ENCODE results near the gene METAP2.

Gene METAP2

DNA sequence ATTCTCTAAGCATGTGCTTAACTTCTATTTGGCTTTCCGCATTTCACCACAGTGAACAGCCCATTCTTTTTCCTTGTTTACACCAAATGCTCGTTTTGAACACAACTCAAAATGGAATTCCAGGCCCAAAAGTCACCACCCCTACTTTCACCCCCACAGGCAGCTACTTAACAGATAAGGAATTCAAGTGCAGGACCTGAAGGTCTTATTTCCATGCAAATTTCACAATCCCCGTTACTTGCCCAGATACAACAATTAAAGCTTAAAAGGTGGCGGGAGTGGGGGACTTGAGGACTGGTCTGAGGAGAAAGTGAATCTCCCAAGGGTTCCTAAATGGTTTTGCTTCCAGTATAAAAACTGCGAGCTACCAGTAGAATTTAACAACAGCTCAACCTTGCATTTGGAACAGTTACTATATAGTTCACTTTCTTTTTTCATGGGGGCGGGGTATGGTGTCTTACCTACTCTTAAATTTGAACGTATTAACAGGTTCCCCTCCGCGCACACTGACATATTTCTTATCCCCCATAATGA, 73.6 kb downstream of the METAP2 start:
- TF ChIP-seq EZH2 (IDR thresholded peaks at IDR 0.05; ENCODE audit: borderline replicate concordance, low read length): no peak
- TF ChIP-seq, protein P1, sequence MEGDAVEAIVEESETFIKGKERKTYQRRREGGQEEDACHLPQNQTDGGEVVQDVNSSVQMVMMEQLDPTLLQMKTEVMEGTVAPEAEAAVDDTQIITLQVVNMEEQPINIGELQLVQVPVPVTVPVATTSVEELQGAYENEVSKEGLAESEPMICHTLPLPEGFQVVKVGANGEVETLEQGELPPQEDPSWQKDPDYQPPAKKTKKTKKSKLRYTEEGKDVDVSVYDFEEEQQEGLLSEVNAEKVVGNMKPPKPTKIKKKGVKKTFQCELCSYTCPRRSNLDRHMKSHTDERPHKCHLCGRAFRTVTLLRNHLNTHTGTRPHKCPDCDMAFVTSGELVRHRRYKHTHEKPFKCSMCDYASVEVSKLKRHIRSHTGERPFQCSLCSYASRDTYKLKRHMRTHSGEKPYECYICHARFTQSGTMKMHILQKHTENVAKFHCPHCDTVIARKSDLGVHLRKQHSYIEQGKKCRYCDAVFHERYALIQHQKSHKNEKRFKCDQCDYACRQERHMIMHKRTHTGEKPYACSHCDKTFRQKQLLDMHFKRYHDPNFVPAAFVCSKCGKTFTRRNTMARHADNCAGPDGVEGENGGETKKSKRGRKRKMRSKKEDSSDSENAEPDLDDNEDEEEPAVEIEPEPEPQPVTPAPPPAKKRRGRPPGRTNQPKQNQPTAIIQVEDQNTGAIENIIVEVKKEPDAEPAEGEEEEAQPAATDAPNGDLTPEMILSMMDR (IDR thresholded peaks at IDR 0.05; ENCODE audit: low read length): no peak
- H3K9me3 ChIP-seq (ENCODE audit: low read length): peaks cover 7% of the 10 kb centered on the region; the same call in 1 of the 2 replicates
- H3K9me2 ChIP-seq (ENCODE audit: low read depth, low read length): no peaks in the 10 kb centered on the region
- peak overlapping the region; percentile 23; the same call in 1 of the 2 replicates for H3K4me2 ChIP-seq (ENCODE audit: low read length)
- H3F3A ChIP-seq (ENCODE audit: insufficient read depth, low read length): no peaks in the 10 kb centered on the region
- H3K9ac ChIP-seq (ENCODE audit: low read length): no peak overlapping the region
- no peaks in the 10 kb centered on the region for H3K4me1 ChIP-seq (ENCODE audit: insufficient read depth, low read length, severe bottlenecking)
- no peaks in the 10 kb centered on the region for H4K20me1 ChIP-seq (ENCODE audit: insufficient read depth, low read length)
- no peaks in the 10 kb centered on the region; the same call in 1 of the 2 replicates for H3K36me3 ChIP-seq (ENCODE audit: insufficient read depth, low read length)
- H3K27me3 ChIP-seq (ENCODE audit: insufficient read depth, low read length): peaks cover 14% of the 10 kb centered on the region; the same call in 1 of the 2 replicates
- H2AFZ ChIP-seq (ENCODE audit: low read length): no peak overlapping the region
- H3K4me3 ChIP-seq (ENCODE audit: low read depth, low read length, poor library complexity, severe bottlenecking): peak overlapping the region; percentile 27
- H3K79me2 ChIP-seq (ENCODE audit: insufficient read depth, low read length): no peaks in the 10 kb centered on the region
- H3K27ac ChIP-seq (ENCODE audit: low read depth, low read length, poor library complexity, severe bottlenecking): no peak overlapping the region

DNA sequence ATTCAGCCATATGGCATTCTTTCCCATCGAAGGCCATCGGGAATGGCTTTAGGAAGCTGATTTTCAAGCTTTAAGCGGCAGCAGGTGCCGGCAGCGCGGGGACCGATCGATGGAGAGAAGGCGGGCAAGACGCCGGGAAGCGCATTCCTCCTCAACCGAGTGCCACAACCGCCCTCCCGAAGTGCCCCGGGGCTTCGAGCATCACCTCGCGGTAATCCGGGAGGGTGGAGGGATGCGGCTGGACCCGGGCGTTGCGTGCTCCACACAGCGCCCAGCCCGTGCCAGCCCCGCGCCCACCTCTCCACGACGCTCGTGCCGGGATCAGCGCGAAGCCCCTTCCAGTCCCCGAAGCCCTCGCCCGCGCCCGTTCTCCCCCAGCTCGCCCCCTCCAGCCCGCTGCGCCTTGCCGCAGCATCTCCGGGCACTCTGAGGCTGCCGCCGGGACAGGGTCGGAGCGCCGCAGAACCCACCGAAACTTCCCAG, 74.1 kb downstream of the METAP2 start:
- no peaks in the 10 kb centered on the region for H3K4me1 ChIP-seq (ENCODE audit: insufficient read depth, low read length, severe bottlenecking)
- H3K9ac ChIP-seq (ENCODE audit: low read length): no peak overlapping the region
- TF ChIP-seq, protein P1 (IDR thresholded peaks at IDR 0.05; ENCODE audit: low read length): no peak
- no peak for TF ChIP-seq EZH2 (IDR thresholded peaks at IDR 0.05; ENCODE audit: borderline replicate concordance, low read length)
- peaks cover 7% of the 10 kb centered on the region; the same call in 1 of the 2 replicates for H3K9me3 ChIP-seq (ENCODE audit: low read length)
- no peaks in the 10 kb centered on the region; the same call in 1 of the 2 replicates for H3K36me3 ChIP-seq (ENCODE audit: insufficient read depth, low read length)
- no peaks in the 10 kb centered on the region for H3K79me2 ChIP-seq (ENCODE audit: insufficient read depth, low read length)
- H2AFZ ChIP-seq (ENCODE audit: low read length): no peak overlapping the region
- H3K27me3 ChIP-seq (ENCODE audit: insufficient read depth, low read length): peaks cover 14% of the 10 kb centered on the region; the same call in 1 of the 2 replicates
- H3K4me2 ChIP-seq (ENCODE audit: low read length): peak overlapping the region; percentile 29; the same call in 1 of the 2 replicates
- H4K20me1 ChIP-seq (ENCODE audit: insufficient read depth, low read length): no peaks in the 10 kb centered on the region
- no peaks in the 10 kb centered on the region for H3K9me2 ChIP-seq (ENCODE audit: low read depth, low read length)
- no peaks in the 10 kb centered on the region for H3F3A ChIP-seq (ENCODE audit: insufficient read depth, low read length)
- no peak overlapping the region for H3K27ac ChIP-seq (ENCODE audit: low read depth, low read length, poor library complexity, severe bottlenecking)
- H3K4me3 ChIP-seq (ENCODE audit: low read depth, low read length, poor library complexity, severe bottlenecking): peak overlapping the region; percentile 27

DNA sequence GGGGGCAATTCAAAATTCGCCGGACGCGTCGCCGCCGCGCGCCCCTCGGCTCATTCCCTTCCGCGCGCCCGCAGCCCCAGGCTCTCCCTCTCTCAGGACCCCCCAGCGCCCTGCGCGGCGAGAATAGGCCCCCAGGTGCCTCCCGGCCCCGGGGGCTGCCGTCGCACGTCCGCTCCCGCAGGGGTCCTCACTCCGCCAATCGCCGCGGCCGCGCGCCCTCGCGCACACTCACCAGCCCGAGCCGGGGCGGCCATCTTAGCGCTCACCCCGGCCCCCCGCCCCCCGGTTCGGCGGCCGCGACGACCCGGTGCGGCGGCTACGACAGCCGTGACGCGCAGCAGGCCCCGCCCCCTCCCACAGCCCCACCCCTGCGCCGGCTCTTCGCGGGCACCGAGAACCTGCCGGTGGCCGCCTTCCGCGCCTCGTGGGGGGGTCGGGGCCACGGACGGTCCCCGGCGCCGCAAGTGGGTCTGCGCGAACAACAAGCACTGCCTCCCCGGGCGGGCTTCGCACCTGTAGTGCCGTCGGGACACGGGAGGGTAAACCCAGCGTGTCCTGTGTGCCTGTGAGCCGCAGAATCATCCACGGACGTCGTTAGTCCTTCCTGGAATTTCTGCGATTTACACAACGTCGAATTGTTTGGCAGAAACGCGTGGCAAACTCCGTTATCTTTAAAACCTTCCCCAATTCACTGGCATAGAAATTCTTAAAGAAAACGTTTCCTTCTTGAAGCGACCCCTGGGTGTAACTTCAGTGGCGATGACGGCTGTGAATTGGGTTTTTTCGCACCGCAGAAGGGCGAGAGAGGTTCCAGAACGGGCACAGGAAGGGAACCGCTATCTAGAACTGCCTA, 74.8 kb downstream of the METAP2 start:
- Histone ChIP-seq H2AFZ (ENCODE audit: low read length) (no peak overlapping the region), H3F3A (ENCODE audit: insufficient read depth, low read length) (no peaks in the 10 kb centered on the region), H3K79me2 (ENCODE audit: insufficient read depth, low read length) (no peaks in the 10 kb centered on the region), H3K9me3 (ENCODE audit: low read length) (peaks cover 7% of the 10 kb centered on the region; the same call in 1 of the 2 replicates), H3K4me2 (ENCODE audit: low read length) (peak overlapping the region; percentile 29; the same call in 1 of the 2 replicates), H3K4me1 (ENCODE audit: insufficient read depth, low read length, severe bottlenecking) (no peaks in the 10 kb centered on the region), H3K27ac (ENCODE audit: low read depth, low read length, poor library complexity, severe bottlenecking) (no peak overlapping the region), H3K9me2 (ENCODE audit: low read depth, low read length) (no peaks in the 10 kb centered on the region), H4K20me1 (ENCODE audit: insufficient read depth, low read length) (no peaks in the 10 kb centered on the region), H3K36me3 (ENCODE audit: insufficient read depth, low read length) (no peaks in the 10 kb centered on the region; the same call in 1 of the 2 replicates), H3K9ac (ENCODE audit: low read length) (no peak overlapping the region), H3K4me3 (ENCODE audit: low read depth, low read length, poor library complexity, severe bottlenecking) (peak overlapping the region; percentile 27), H3K27me3 (ENCODE audit: insufficient read depth, low read length) (peaks cover 14% of the 10 kb centered on the region; the same call in 1 of the 2 replicates)
- TF ChIP-seq, protein P1 (IDR thresholded peaks at IDR 0.05; ENCODE audit: low read length): no peak
- no peak for TF ChIP-seq EZH2 (IDR thresholded peaks at IDR 0.05; ENCODE audit: borderline replicate concordance, low read length)
